Vagina (tissue), 2 donors: ENCODE results near the gene FAM124A.

Experiments
- CTCF ChIP-seq, 3 experiments: fragments of 450-650 bp in 2 of 3; fragments of 200-600 bp in 1 of 3; sonication (generic) in 1 of 3; IDR thresholded peaks; one replicate each; pipeline ENCODE4 v1.5.1; 2017 to 2019; ENCODE audit warnings: antibody characterized with exemption in 3 of 3, mild to moderate bottlenecking in 2 of 3, moderate library complexity in 2 of 3
- POLR2A ChIP-seq, 2 donors: fragments of 450-650 bp; IDR thresholded peaks; one replicate each; pipeline ENCODE4 v1.6.1; 2017; ENCODE audit warnings: antibody characterized with exemption in 2 of 2, mild to moderate bottlenecking in 2 of 2, moderate library complexity in 2 of 2
- POLR2AphosphoS5 ChIP-seq, 2 donors: sonication (generic); formaldehyde crosslinking; IDR thresholded peaks; one replicate each; pipeline ENCODE4 v1.9.0; 2017; ENCODE audit warnings: antibody characterized with exemption in 2 of 2, mild to moderate bottlenecking in 2 of 2, low read depth in 1 of 2; ENCODE audit not compliant: insufficient read depth in 1 of 2

DNA sequence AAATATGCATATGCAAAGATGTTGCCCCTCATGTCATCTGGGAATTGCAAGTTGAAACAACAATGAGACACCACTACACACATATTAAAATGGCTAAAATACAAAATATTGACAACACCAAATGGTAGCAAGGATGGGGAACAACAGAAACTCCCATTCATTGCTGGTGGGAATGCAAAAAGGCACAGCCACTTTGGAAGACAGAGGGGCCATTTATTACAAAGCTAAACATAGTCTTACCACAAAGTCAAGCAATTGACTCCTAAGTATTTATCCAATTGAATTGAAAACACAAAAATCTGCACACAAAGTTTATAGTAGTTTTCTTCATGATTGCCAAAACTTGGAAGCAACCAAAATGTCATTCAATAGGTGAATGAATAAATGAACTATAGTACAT, 111.2 kb downstream of the FAM124A start:
- TF ChIP-seq CTCF (IDR thresholded peaks at IDR 0.05) (no peak), POLR2A (IDR thresholded peaks at IDR 0.05) (no peak), POLR2AphosphoS5 (IDR thresholded peaks at IDR 0.05; ENCODE audit: insufficient read depth in 1 of 2, low read depth in 1 of 2) (no peak)
